Neural cell (in vitro differentiated cells): ENCODE results near the gene SPOCD1.

Source experiments
- CTCF ChIP-seq: fragments of 450-650 bp; IDR thresholded peaks from 2 replicates; pipeline ENCODE4 v1.5.1; 2014; ENCODE audit warnings: antibody characterized with exemption, mild to moderate bottlenecking, moderate library complexity; ENCODE audit not compliant: poor library complexity, severe bottlenecking
- EP300 ChIP-seq: fragments of 450-650 bp; conservative IDR thresholded peaks from 2 replicates; pipeline ENCODE4 v1.6.1; 2014; ENCODE audit warnings: antibody characterized with exemption, mild to moderate bottlenecking, moderate library complexity; ENCODE audit not compliant: poor library complexity, severe bottlenecking
- EZH2 ChIP-seq: fragments of 200-600, 300-800 bp; shearing (Covaris generic), sonication (generic); IDR thresholded peaks from 2 replicates; pipeline ENCODE4 v1.6.1; 2014; ENCODE audit warnings: antibody characterized with exemption, low read length, borderline replicate concordance, mild to moderate bottlenecking; ENCODE audit not compliant: insufficient read depth, poor library complexity, severe bottlenecking
- POLR2AphosphoS5 ChIP-seq: IDR thresholded peaks from 2 replicates; pipeline ENCODE4 v1.6.1; 2012
- RAD21 ChIP-seq: fragments of 450-650 bp; conservative IDR thresholded peaks from 2 replicates; pipeline ENCODE4 v1.6.1; 2014; ENCODE audit warnings: antibody characterized with exemption, mild to moderate bottlenecking, moderate library complexity
- REST ChIP-seq: IDR thresholded peaks from 2 replicates; pipeline ENCODE4 v1.6.1; 2012; ENCODE audit warnings: borderline replicate concordance
- SMC3 ChIP-seq: fragments of 450-650 bp; conservative IDR thresholded peaks from 2 replicates; pipeline ENCODE4 v1.6.1; 2014; ENCODE audit warnings: antibody characterized with exemption, mild to moderate bottlenecking, moderate library complexity; ENCODE audit not compliant: poor library complexity
- TAF1 ChIP-seq: IDR thresholded peaks from 2 replicates; pipeline ENCODE4 v1.6.1; 2012; ENCODE audit warnings: low read depth

- no peak for TF ChIP-seq POLR2AphosphoS5
- TF ChIP-seq CTCF: no peak
- TF ChIP-seq REST: no peak
- no peak for TF ChIP-seq EP300
- no peak for TF ChIP-seq TAF1
- no peak for TF ChIP-seq SMC3
- no peak for TF ChIP-seq RAD21
- TF ChIP-seq EZH2: no peak
Observed at GRCh38 chr1:31860581-31860980, 44.8 kb upstream of the SPOCD1 start.
